ENCODE results near the gene HDC. TPM values are rescaled to one million over a fixed set of nuclear protein-coding genes. Genes with fewer than 3 reads are reported as not detected.

The HDC gene
- total and polyA plus RNA-seq, 2 of the 13 experiments (the other 11 are each of a cell fraction or from before 2014, with no cell fraction given), result not detected

DNA sequence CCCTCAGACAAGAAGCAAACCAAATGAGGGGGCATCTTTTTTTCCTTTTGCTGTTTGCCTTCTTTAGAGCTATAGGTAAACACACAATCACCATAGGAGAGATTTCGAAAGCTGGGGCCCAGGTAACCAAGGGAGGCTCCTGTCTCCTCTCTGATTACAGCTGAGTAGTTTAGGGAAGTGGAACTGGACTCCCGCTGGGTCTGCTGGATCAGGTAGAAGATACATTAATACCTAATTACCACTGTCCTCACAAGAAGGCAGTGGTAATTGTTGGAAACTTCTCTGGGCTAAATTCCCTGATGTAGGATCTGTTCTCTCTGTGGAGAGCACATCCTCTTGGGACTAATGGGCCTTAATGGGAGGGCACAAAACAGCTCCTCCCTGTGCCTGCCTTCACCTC is 32.7 kb downstream of the HDC start:
- Histone ChIP-seq H3K4me1 (ENCODE audit: insufficient read depth, low read length) (peaks cover 11% of the 10 kb centered on the region), H3K4me2 (ENCODE audit: low read depth, low read length) (no peak overlapping the region), H4K20me1 (ENCODE audit: insufficient read depth, low read length) (no peaks in the 10 kb centered on the region), H3K4me3 (replicated peaks in 1 of 3; ENCODE audit: insufficient read depth in 1 of 3, low read depth in 2 of 3, low read length in 3 of 3) (no peak overlapping the region), H3K27me3 (ENCODE audit: control insufficient read depth in 1 of 2, insufficient read depth in 2 of 2, low read length in 2 of 2) (no peaks in the 10 kb centered on the region), H3K36me3 (replicated peaks in 1 of 2; ENCODE audit: control insufficient read depth in 1 of 2, insufficient read depth in 2 of 2, low read length in 2 of 2) (peaks cover 0 to 16% of the 10 kb centered on the region in 2 experiments; a peak in 2 of 5 replicates), H3K9me3 (ENCODE audit: low read length) (no peaks in the 10 kb centered on the region), H2AFZ (ENCODE audit: low read length) (no peak overlapping the region), H3K9ac (ENCODE audit: insufficient read depth, low read depth, low read length) (no peak overlapping the region), H3K27ac (ENCODE audit: extremely low read length, insufficient read depth, low read length) (no peak overlapping the region), H3K79me2 (ENCODE audit: insufficient read depth, low read length) (no peaks in the 10 kb centered on the region)
- FAIRE-seq, result no peak
- ChIA-PET CTCF (ENCODE audit: low intra/inter-chr PET ratio, low total read pairs) (no interaction called here), POLR2A (interaction anchor here (1.0 kb wide), 1 partner anchor 9 kb away, joined by 3 read pairs; no protein-coding TSS in a partner anchor)
- no TSS peak for BruUV-seq (replicated peaks)
- WGBS (ENCODE audit: low lambda C conversion rate), result 88% methylated on average over 2 of the region's 2 CpGs
- no peak for DNase-seq (ENCODE audit: low spot score)
- intact Hi-C loops (cut with micrococcal nuclease; ENCODE audit: unreplicated experiment), result no loop called here
- ATAC-seq, result no peak
- in situ Hi-C loops (cut with HindIII; ENCODE audit: extremely low pct_ligation_motif_present, low pct_unique_long_range_greater_than_20kb), result no loop called here
- no peak for TF ChIP-seq FOXM1 (CRISPR knock-in tag; IDR thresholded peaks at IDR 0.05)
- no peak for TF ChIP-seq HDAC6 (IDR thresholded peaks at IDR 0.05; ENCODE audit: low read depth, low read length)
- no peak for TF ChIP-seq ISL2 (CRISPR knock-in tag; IDR thresholded peaks at IDR 0.05)
- TF ChIP-seq NCOR1 (IDR thresholded peaks at IDR 0.05; ENCODE audit: borderline replicate concordance, low read length), result no peak
- TF ChIP-seq, protein P1, sequence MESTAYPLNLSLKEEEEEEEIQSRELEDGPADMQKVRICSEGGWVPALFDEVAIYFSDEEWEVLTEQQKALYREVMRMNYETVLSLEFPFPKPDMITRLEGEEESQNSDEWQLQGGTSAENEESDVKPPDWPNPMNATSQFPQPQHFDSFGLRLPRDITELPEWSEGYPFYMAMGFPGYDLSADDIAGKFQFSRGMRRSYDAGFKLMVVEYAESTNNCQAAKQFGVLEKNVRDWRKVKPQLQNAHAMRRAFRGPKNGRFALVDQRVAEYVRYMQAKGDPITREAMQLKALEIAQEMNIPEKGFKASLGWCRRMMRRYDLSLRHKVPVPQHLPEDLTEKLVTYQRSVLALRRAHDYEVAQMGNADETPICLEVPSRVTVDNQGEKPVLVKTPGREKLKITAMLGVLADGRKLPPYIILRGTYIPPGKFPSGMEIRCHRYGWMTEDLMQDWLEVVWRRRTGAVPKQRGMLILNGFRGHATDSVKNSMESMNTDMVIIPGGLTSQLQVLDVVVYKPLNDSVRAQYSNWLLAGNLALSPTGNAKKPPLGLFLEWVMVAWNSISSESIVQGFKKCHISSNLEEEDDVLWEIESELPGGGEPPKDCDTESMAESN (CRISPR knock-in tag; conservative IDR thresholded peaks at IDR 0.05), result no peak
- no peak for TF ChIP-seq CHD4 (IDR thresholded peaks at IDR 0.05; ENCODE audit: borderline replicate concordance, low read length)
- TF ChIP-seq GPN1 (CRISPR knock-in tag; IDR thresholded peaks at IDR 0.05; ENCODE audit: borderline replicate concordance), result no peak
- TF ChIP-seq, protein P2, sequence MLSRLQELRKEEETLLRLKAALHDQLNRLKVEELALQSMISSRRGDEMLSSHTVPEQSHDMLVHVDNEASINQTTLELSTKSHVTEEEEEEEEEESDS (CRISPR knock-in tag; IDR thresholded peaks at IDR 0.05; ENCODE audit: borderline replicate concordance), result no peak
- TF ChIP-seq ZNF546 (CRISPR knock-in tag; conservative IDR thresholded peaks at IDR 0.05), result no peak
- no peak for TF ChIP-seq ZNF670 (CRISPR knock-in tag; IDR thresholded peaks at IDR 0.05; ENCODE audit: borderline replicate concordance)
- TF ChIP-seq, protein P3, sequence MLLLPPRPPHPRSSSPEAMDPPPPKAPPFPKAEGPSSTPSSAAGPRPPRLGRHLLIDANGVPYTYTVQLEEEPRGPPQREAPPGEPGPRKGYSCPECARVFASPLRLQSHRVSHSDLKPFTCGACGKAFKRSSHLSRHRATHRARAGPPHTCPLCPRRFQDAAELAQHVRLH (CRISPR knock-in tag; IDR thresholded peaks at IDR 0.05; ENCODE audit: borderline replicate concordance, low read depth), result no peak
- no peak for TF ChIP-seq ZFY (CRISPR knock-in tag; IDR thresholded peaks at IDR 0.05)
- no peak for TF ChIP-seq RBM22 (optimal IDR thresholded peaks at IDR 0.05; ENCODE audit: low read length)
